HTERT RPE-1 (cell line): ENCODE results near the gene TNFRSF6B.

Experiments used
- in situ Hi-C: fragments of 300-500 bp; cut with MboI; formaldehyde crosslinking; loops from 4 replicates; pipeline ENCODE4 v1.14.3; 2020; ENCODE audit warnings: low sequenced_read_pairs

The TNFRSF6B gene

DNA sequence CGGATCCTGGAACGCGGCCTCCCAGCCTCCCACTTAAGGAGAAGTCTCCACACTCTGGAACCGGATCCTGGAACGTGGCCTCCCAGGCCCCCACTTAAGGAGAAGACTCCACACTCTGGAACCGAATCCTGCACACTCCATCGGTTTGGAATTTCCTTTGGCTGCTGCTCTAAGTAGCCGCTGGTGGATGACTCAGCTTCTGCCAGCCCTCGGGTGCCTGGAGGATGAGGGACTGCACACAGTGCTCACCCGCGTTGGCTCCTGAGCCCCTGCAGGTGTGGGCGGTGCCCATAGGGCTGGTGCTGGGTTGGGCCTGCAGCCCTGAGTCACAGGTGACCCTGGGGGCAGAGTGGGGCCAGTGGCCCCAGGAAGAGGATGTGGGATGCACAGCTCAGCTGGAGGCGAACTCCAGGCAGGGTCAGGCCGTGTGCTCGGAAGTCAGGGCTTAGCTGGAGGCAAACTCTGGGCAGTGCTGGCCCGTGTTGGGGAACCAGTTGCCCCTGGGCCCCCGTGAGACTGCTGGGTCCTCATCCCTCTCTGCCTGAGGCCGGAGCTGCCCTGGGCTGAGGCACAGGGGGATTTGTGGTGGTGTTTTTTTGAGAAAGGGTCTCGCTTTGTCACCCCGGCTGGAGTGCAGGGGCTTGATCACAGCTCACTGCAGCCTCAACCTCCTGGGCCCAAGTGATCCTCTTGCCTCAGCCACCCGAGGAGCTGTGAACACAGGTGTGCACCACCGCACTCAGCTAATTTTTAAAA, 13.9 kb upstream of the TNFRSF6B start:
- in situ Hi-C loops = no loop called here

DNA sequence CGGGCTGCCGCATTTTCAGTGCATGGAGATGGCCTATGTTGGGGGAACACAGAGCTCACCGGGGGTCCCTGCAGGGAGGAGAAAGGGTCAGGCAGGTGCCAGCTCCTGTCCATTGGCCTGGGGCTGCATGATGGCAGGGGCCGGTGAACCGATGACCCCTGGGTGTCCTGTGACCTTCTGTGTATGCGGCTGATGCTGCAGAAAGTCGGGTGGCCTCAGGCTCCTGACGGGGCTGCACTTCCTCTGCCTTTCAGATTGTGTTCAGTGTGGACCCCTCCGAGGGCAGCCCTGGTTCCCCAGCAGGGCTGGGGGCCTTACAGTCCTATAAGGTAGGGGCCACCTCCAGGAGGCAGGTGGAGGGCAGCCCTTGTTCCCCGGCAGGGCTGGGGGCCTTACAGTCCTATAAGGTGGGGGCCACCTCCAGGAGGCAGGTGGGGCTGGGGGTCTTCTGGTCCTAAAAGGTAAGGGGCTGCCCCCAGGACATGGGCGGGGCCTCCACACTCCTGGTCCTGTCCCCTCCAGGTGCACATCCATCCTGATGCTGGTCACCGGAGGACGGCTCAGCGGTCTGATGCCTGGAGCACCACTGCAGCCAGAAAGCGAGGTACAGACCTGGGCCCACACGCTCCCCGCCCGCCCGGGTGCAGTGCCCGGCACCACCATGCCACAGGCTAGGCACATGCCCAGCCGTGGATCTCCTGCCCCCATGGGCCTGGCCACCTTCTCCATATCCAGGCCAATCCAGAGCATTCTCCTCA, 11.0 kb upstream of the TNFRSF6B start:
- in situ Hi-C loops = no loop called here

DNA sequence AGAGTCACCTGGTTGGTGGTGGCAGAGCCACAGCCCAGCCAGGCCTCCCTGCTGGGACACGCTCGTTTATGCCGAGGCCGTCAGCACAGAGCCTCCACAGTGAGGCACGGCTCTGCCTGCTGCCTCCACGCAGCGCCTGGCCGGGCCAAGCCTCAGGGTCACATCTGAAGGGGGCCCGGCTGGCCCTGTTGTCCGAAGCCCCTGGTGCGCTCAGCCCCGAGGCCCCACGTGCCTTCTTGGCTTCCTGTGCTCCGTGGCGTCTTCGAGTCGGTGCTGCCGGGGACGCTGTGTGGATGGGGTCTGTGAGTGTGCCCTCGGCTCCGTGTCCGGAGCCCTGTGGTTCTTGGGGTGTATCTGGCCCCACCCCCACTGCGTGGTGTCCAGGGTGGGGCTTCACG, 10.4 kb upstream of the TNFRSF6B start:
- in situ Hi-C loops = no loop called here

DNA sequence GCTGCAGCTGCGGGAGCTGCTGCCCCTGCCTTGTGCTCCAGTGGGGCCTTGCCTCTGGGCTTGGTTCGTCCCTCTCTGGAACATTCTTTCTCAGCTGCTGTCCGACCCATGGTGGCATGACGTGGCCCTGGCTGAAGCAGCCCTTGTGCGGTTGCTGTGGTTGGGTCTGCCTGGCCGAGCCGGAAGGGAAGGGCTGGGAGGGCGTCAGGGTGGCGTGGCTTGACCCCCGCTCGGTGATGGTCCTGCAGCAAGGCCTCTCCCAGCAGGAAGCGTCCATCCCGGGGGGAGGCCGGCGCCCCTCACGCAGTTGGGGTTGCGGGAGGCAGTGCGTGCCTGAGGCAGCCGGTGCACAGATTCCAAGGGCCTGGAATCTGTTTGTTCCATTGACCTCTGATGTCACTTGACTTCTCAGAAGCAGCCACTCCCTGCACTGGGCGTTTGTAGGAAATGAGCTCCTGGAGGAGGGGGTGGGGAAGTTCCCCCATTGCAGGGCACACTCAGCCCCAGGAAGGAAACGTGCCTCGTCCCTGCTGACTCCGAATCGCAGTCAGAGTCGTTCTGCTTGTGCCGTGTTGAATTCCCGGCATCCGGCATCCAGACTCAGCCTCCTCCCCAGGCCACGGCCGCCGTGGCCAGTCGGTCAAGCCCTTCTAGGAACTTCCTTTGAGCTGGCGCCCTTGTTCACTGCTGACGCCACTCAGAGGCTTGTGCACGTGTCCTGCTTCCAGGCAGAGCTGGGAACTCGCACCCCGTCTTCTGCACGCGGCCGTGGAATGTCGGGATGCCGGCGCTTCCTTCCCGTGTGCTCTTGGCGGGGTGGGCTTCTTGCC, 9.7 kb upstream of the TNFRSF6B start:
- in situ Hi-C loops = no loop called here

DNA sequence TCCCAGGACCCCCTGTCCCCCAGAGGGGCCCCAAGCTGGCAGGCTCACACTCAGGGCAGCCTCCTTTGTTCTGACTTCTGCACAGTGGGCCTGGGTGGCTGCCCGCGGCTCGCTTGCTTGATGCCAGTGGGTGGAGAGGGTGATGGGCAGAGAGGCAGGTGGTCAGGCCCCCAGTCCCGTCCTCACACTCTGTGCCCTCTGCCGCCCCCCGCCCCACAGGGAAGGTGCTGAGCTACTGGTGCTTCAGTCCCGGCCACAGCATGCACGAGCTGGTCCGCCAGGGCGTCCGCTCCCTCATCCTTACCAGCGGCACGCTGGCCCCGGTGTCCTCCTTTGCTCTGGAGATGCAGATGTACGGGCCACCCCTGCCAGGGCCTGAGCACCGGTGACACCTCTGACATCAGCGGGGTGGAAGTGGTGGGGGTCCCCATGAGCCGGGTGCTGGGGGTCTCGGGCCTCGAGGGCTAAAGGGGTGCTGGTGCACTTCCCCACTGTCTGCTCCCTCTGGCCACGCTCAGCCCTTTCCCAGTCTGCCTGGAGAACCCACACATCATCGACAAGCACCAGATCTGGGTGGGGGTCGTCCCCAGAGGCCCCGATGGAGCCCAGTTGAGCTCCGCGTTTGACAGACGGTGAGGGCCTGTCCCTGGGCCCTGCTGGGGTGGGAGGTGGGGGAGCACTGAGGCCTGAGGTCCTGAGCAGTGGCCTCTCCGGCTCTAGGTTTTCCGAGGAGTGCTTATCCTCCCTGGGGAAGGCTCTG, 8.9 kb upstream of the TNFRSF6B start:
- in situ Hi-C loops = no loop called here

DNA sequence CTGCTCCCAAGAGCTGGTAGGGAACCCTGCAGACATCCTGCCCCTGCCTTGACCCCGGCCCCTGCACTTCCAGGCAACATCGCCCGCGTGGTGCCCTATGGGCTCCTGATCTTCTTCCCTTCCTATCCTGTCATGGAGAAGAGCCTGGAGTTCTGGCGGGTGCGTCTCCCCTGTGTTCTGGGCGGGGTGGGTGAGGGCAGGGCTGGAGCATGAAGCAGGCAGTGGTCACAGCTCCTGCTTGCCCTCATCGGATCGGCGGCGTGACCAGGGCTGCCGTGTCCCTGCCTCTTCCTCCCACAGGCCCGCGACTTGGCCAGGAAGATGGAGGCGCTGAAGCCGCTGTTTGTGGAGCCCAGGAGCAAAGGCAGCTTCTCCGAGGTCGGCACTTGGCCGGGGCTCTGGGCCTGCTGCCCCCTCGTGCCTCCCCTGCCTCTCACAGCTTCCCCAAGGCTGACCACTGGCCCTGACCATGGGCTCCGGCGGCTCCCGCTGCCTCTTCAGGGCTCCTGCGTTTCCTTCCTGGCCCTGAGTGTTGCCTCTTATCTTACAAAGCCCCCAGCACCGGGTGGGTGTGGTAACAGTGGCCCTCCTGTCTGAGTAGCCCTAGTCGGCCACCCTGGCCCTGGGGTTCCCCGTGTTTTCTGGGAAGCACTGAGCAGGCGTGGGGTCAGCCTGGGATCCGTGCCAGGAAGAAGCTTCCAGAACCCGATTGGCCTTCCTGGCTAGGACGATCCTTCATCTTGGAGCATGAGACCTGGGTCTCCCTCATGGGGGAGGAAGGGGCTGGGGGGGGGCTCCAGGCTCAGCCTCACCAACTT, 8.0 kb upstream of the TNFRSF6B start:
- in situ Hi-C loops = no loop called here

DNA sequence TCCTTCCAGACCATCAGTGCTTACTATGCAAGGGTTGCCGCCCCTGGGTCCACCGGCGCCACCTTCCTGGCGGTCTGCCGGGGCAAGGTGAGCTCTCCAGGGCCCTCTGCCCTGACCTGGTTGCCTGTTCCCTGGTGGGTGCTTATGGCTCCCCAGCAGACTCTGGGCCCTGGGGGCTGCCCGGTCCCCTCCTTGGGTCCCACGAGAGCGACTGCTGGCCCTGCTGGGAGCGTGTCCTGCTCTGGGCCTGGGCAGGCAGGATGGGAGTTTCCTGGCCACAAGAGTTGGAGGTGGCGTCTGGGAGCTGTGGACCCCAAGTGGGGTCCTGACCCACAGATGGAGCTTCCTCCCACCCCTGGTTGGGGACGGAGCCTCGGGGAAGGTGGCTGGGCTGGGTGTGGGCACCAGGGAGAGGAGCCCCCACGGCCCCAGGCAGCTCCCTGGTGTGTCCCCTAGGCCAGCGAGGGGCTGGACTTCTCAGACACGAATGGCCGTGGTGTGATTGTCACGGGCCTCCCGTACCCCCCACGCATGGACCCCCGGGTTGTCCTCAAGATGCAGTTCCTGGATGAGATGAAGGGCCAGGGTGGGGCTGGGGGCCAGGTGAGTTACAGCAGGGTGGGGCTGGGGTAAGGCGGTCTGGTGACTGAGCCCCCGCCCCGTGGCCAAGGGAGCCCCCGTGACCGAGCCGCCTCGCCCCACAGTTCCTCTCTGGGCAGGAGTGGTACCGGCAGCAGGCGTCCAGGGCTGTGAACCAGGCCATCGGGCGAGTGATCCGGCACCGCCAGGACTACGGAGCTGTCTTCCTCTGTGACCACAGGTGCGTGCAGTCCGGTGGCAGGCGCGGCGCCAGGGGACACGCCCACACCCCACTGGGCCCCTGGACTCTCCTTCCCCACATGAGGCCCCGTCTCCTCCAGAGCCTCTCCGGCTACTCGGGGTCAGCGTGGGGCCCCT, 7.1 kb upstream of the TNFRSF6B start:
- in situ Hi-C loops = no loop called here

DNA sequence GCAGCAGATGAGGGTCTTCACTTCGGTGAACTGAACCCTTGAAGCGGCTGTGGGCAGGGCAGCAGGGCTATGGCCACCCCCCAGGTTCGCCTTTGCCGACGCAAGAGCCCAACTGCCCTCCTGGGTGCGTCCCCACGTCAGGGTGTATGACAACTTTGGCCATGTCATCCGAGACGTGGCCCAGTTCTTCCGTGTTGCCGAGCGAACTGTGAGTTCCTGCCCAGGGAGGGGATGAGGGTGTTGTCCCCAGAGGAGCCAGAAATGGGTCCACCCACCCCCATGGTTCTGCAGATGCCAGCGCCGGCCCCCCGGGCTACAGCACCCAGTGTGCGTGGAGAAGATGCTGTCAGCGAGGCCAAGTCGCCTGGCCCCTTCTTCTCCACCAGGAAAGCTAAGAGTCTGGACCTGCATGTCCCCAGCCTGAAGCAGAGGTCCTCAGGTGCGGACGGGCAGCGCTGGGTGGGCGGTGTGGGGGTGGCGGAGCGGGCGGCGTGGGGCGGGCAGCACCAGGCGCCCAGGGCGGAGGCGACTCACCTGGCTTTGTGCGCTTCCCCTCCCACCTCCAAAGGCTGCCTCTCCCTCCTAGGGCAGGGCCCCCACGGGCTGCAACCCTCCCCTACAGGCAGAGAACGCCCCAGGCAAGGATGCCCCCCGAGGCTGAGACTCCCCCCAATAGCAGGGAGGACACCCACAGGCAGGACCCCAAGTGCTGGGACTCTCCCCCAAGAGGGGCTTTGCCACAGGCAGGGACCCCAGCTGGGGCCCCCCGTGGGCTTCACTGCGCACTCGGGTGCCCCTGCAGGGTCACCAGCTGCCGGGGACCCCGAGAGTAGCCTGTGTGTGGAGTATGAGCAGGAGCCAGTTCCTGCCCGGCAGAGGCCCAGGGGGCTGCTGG, 6.2 kb upstream of the TNFRSF6B start:
- in situ Hi-C loops = no loop called here

DNA sequence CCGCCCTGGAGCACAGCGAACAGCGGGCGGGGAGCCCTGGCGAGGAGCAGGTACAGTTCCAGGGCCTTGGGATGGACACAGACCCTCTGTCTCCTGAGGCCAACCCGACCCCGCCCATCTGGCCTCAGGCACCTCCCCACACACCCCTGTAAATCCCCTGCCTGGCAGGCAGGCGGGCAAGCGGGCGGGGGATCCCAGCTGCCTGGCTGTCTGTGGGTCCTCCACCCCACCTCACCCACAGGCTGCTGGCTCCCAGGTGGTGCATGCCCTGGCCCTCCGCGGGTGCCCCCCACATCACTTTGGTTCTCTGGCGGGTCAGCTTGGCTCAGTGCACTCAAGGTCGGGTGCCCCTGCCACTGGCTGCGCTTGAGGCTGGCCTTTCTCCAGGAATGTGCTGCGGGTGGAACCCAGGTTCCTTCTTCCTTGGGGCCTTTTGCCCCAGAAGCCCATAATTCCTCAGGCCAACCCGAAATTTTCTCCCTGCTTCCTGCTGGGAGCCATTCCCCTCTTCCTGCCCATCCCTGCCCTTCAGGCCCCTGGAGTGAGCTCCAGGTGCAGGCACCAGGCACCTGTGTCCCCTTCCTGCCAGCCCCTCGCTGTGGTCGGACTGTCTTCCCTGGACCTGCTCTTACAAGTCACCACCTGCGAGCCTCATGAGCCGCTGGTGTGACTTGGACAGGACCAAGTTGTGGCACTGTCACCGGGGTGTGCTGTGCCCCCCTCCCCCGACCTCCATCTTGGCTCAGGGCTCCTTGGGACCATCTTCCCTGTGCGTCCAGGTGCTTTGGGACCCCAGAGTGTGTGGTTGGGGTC, 5.3 kb upstream of the TNFRSF6B start:
- in situ Hi-C loops = no loop called here

DNA sequence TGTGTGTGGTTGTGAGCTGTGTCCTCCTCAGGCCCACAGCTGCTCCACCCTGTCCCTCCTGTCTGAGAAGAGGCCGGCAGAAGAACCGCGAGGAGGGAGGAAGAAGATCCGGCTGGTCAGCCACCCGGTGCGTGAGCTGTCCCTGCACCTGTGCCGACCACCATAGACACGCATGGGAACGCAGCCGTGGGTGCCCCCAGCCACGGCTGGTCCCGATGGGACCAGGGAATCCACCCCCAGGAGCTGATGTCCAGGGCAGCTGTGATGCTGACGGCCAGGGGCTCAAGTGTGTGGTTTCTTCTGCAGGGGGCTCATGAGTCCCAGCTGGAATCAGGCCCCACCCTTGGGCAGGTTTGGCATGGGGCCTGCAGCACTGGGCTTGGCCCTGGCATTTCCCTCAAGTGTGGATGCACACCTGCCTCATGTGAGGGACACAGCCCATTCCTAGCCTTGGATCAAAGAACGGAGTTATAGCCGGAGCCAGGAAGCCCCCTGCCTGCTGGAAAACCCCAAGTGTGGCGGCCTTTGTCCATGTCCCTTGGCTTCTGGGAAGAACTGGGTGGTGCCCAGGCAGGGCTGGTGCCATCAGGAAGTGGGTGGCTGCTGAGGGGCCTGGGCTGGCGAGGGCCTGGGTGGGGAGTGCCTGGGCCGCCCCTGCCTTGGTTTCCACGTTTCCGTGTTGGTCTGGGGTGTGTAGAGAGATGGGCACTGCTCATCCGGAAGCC, 4.6 kb upstream of the TNFRSF6B start:
- in situ Hi-C loops = no loop called here

DNA sequence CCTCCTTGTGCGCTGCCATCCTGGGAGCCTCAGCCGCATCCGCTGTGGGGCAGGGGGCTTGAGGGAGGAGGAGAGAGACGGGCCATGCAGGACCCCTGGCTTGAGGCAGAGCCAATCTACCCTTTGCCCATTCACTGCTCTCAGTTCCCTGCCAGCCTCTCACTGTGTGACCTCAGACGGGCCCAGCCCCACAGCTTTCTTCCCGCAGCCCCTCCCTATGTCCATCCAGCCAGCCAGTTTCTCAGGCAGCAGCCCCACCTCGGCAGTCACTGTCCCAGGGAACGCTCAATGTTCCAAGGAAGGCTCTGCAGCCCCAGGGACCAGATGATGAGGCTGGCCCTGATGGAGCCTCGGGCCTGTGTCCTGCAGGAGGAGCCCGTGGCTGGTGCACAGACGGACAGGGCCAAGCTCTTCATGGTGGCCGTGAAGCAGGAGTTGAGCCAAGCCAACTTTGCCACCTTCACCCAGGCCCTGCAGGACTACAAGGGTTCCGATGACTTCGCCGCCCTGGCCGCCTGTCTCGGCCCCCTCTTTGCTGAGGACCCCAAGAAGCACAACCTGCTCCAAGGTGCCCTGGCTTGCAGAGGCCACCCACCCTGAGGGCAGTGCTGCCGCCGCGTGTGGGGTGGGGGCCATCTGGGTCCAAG, 3.9 kb upstream of the TNFRSF6B start:
- in situ Hi-C loops = no loop called here

DNA sequence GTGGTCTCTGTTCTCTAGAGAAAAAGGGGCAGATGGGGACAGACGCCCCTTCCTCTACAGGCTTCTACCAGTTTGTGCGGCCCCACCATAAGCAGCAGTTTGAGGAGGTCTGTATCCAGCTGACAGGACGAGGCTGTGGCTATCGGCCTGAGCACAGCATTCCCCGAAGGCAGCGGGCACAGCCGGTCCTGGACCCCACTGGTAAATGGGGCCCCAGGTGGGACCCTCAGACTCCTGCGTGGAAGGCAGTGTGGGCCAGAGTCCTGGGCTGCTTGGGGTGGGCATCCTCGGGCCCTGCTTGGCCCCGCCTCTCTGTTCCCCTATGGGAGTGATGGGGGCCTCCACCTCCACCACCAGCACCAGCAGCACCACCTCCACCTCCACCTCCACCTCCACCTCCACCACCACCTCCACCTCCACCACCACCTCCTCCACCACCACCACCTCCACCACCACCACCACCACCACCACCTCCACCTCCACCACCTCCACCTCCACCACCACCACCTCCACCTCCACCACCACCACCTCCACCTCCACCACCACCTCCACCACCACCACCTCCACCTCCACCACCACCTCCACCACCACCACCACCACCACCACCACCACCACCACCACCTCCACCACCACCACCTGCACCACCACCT, 3.2 kb upstream of the TNFRSF6B start:
- in situ Hi-C loops = no loop called here

DNA sequence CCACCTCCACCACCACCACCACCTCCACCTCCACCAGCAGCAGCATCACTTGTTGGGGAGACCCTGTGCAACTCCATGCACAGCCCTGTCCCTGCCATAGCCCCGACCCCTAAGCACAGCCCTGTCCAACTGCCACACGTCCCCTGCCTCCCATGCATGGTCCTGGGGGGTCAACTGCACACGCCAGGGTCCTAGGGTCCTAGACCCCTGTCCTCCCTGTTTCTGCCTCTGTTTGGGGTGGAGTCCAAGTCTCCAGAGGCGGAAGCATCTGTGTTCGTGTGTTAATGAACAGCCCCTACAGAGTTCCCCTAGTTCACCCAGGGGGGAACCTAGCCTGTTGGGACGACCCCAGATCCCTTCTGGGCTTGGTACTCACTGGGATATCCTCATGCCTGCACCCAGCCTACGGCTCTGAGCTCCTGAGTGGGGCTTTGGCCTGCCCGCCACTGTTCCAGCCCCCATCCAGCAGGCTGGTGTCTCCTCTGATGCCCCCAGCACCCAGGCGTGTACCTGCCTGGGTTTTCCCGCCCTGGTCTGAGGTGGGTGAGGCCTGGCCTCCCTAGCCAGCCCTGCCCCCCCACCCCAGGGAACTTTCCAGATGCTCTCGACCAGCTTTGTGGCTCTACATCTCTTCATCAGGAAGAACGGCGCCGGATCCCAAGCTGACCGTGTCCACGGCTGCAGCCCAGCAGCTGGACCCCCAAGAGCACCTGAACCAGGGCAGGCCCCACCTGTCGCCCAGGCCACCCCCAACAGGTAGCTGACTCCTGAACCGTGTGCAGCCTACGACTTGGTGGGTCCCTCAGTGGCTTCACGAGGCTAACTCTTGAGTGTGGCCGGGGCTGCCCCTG, 2.5 kb upstream of the TNFRSF6B start:
- in situ Hi-C loops = no loop called here

DNA sequence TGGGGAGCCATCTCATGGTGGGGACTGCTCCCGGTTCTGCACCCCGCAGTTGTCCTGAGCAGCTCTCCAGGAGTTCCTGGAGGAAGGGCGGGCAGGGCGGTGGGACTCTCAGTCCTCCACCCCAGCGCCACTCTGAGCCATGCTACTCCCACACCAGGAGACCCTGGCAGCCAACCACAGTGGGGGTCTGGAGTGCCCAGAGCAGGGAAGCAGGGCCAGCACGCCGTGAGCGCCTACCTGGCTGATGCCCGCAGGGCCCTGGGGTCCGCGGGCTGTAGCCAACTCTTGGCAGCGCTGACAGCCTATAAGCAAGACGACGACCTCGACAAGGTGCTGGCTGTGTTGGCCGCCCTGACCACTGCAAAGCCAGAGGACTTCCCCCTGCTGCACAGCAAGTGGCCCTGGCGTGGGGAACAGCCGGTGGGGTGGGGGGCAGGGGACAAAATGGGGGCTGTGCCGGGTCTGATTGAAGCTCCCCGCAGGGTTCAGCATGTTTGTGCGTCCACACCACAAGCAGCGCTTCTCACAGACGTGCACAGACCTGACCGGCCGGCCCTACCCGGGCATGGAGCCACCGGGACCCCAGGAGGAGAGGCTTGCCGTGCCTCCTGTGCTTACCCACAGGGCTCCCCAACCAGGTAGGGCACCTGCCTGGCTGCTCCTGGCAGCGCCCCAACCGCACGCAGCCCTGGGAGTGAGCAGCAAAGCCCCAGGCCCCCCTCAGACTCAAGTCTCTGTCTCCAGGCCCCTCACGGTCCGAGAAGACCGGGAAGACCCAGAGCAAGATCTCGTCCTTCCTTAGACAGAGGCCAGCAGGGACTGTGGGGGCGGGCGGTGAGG, 1.6 kb upstream of the TNFRSF6B start:
- in situ Hi-C loops = no loop called here
